GM18909 (cell line): ENCODE data around the gene HYDIN.
"Not testable (repeated sequence)": the region's sequence is repeated elsewhere in the genome, so short reads cannot be mapped to it uniquely, and the experiment has no call there.

Source experiments
- ATAC-seq: cut with Tn5 transposase; IDR thresholded peaks from one replicate; pipeline ENCODE4 v1.9.1; 2021; ENCODE audit warnings: mild to moderate bottlenecking; ENCODE audit not compliant: unreplicated experiment, poor library complexity

HYDIN gene

GRCh38 chr16:71151654-71152053 lies 78.9 kb downstream of the HYDIN start:
- not testable (repeated sequence) for ATAC-seq

- ATAC-seq = not testable (repeated sequence)
Observed at GRCh38 chr16:71143246-71143645, 87.3 kb downstream of the HYDIN start.

GRCh38 chr16:71110565-71110964 lies 120.0 kb downstream of the HYDIN start:
- ATAC-seq = not testable (repeated sequence)

- ATAC-seq = not testable (repeated sequence)
Observed at GRCh38 chr16:71109656-71110208, 120.8 kb downstream of the HYDIN start.

- not testable (repeated sequence) for ATAC-seq
Observed at GRCh38 chr16:71105881-71106280, 124.6 kb downstream of the HYDIN start.

GRCh38 chr16:71083573-71083972 lies 146.9 kb downstream of the HYDIN start:
- not testable (repeated sequence) for ATAC-seq

GRCh38 chr16:71080777-71081176 lies 149.7 kb downstream of the HYDIN start:
- not testable (repeated sequence) for ATAC-seq

GRCh38 chr16:71080262-71080661 lies 150.3 kb downstream of the HYDIN start:
- not testable (repeated sequence) for ATAC-seq

- not testable (repeated sequence) for ATAC-seq
Observed at GRCh38 chr16:71070651-71071050, 159.9 kb downstream of the HYDIN start.

- not testable (repeated sequence) for ATAC-seq
Observed at GRCh38 chr16:71069842-71070241, 160.7 kb downstream of the HYDIN start.

GRCh38 chr16:71053897-71054609 lies 176.5 kb downstream of the HYDIN start:
- not testable (repeated sequence) for ATAC-seq

GRCh38 chr16:71050307-71050706 lies 180.2 kb downstream of the HYDIN start:
- not testable (repeated sequence) for ATAC-seq

- ATAC-seq = not testable (repeated sequence)
Observed at GRCh38 chr16:71039368-71040111, 191.0 kb downstream of the HYDIN start.

- ATAC-seq = not testable (repeated sequence)
Observed at GRCh38 chr16:71038421-71038820, 192.1 kb downstream of the HYDIN start.

- not testable (repeated sequence) for ATAC-seq
Observed at GRCh38 chr16:71037987-71038386, 192.5 kb downstream of the HYDIN start.

GRCh38 chr16:71028032-71028727 lies 202.3 kb downstream of the HYDIN start:
- not testable (repeated sequence) for ATAC-seq

GRCh38 chr16:71027511-71027910 lies 203.0 kb downstream of the HYDIN start:
- not testable (repeated sequence) for ATAC-seq

GRCh38 chr16:71023851-71024439 lies 206.6 kb downstream of the HYDIN start:
- not testable (repeated sequence) for ATAC-seq

GRCh38 chr16:71021961-71022537 lies 208.5 kb downstream of the HYDIN start:
- not testable (repeated sequence) for ATAC-seq
